ENCODE data around the gene ADAMTS14. TPM values are rescaled to one million over a fixed set of nuclear protein-coding genes. Genes with fewer than 3 reads are reported as not detected.

Gene ADAMTS14
- total RNA-seq, 1 donor from 2014 or later, result 0.19 TPM

- no peaks in the 10 kb centered on the region for H3K4me1 Mint-ChIP-seq
- no peak overlapping the region for H3K27ac Mint-ChIP-seq (ENCODE audit: unreplicated experiment)
- no peaks in the 10 kb centered on the region for H3K36me3 Mint-ChIP-seq (ENCODE audit: low read depth)
- H3K27me3 Mint-ChIP-seq (ENCODE audit: low read depth), result no peaks in the 10 kb centered on the region
- no peaks in the 10 kb centered on the region for H3K9me3 Mint-ChIP-seq
- TF ChIP-seq CTCF (conservative IDR thresholded peaks at IDR 0.05), result no peak
- H3K4me3 Mint-ChIP-seq, result no peak overlapping the region
- no peak for DNase-seq (ENCODE audit: low read depth, low spot score)
Measured at GRCh38 chr10:70773965-70774809, 101.9 kb downstream of the ADAMTS14 start.

- no peak for TF ChIP-seq CTCF (conservative IDR thresholded peaks at IDR 0.05)
- no peak for DNase-seq (ENCODE audit: low read depth, low spot score)
- H3K4me1 Mint-ChIP-seq, result no peaks in the 10 kb centered on the region
- H3K4me3 Mint-ChIP-seq, result no peak overlapping the region
- H3K36me3 Mint-ChIP-seq (ENCODE audit: low read depth), result no peaks in the 10 kb centered on the region
- H3K9me3 Mint-ChIP-seq, result no peaks in the 10 kb centered on the region
- no peaks in the 10 kb centered on the region for H3K27me3 Mint-ChIP-seq (ENCODE audit: low read depth)
- no peak overlapping the region for H3K27ac Mint-ChIP-seq (ENCODE audit: unreplicated experiment)
Measured at GRCh38 chr10:70774810-70775678, 102.7 kb downstream of the ADAMTS14 start.

- no peak for DNase-seq (ENCODE audit: low read depth, low spot score)
- H3K9me3 Mint-ChIP-seq, result no peaks in the 10 kb centered on the region
- no peak overlapping the region for H3K27ac Mint-ChIP-seq (ENCODE audit: unreplicated experiment)
Measured at GRCh38 chr10:70775679-70776454, 103.6 kb downstream of the ADAMTS14 start.

GRCh38 chr10:70776455-70777005 is 104.2 kb downstream of the ADAMTS14 start:
- H3K27me3 Mint-ChIP-seq (ENCODE audit: low read depth), result no peaks in the 10 kb centered on the region
- H3K9me3 Mint-ChIP-seq, result no peaks in the 10 kb centered on the region
- TF ChIP-seq CTCF (conservative IDR thresholded peaks at IDR 0.05), result no peak
- H3K4me3 Mint-ChIP-seq, result no peak overlapping the region
- H3K36me3 Mint-ChIP-seq (ENCODE audit: low read depth), result no peaks in the 10 kb centered on the region
- H3K27ac Mint-ChIP-seq (ENCODE audit: unreplicated experiment), result no peak overlapping the region
- H3K4me1 Mint-ChIP-seq, result no peaks in the 10 kb centered on the region
- no peak for DNase-seq (ENCODE audit: low read depth, low spot score)

More at GRCh38 chr10:70775679-70776454, 103.6 kb downstream of the ADAMTS14 start:
- H3K4me3 Mint-ChIP-seq, result no peak overlapping the region
- no peaks in the 10 kb centered on the region for H3K27me3 Mint-ChIP-seq (ENCODE audit: low read depth)
- TF ChIP-seq CTCF (conservative IDR thresholded peaks at IDR 0.05), result no peak
- H3K36me3 Mint-ChIP-seq (ENCODE audit: low read depth), result no peaks in the 10 kb centered on the region
- no peaks in the 10 kb centered on the region for H3K4me1 Mint-ChIP-seq

Measured in neural crest cell (in vitro differentiated cells).